RCC 7860 (cell line): ENCODE data around the gene EEF1E1.

ENCODE experiments used
- DNase-seq: peaks from one replicate; pipeline ENCODE4 v3.0.0-alpha.2; 2015; ENCODE audit warnings: low spot score
- FAIRE-seq: peaks from 2 replicates; lab custom pipeline; 2012; peaks lifted over from hg19 to GRCh38; lab: Jason Lieb, UNC

Gene EEF1E1

DNA sequence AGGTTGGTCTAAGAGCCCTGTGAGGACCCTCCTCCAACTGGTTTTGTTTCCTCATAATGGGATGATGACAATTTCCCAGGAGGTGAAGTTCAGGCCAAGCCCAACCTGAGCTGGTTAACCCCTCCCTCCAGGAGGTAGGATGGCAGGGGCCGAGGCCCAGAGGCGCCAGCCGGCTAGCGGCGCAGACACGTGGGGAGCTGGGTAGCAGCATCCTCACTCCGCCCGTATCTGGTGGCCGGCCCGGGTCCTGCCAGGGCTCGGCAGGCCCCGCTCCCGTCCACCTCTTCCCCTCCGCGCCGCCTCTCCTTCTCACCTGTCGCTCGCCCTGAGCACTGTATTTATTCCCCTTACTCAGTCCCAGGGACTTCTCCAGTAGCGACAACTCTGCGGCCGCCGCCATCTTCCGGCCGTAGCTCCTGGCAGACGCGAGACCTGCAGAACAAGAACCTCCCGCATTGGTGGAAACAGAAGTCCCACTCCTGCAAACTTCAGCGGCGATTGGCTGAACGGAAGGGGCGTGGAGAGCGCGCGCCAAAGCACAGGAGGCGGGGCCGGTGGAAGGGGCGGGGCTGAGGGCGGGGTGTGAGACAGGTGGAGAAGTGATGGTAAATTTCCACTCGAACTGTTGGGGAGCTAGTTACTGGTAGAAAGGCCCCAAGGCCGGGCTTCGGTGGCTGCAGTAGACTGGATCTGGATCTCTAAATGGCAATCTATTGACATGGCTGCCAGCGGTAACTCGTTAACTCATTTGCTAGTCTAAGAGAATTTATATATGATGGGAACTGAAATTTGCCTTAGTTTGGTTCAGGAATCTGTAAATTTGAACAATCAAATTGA lies at the start of gene EEF1E1:
Gene EEF1E1 (minus strand): TSS at position 427 of the 837 bp plus-strand sequence. CDS start 27 bp downstream, at position 400.
- DNase-seq (peak; percentile 87), FAIRE-seq (peak; percentile 7)

- DNase-seq (no peak), FAIRE-seq (no peak)
Observed at GRCh38 chr6:8149350-8149749, 47.0 kb upstream of the EEF1E1 start.

- FAIRE-seq (no peak), DNase-seq (no peak)
Observed at GRCh38 chr6:8143945-8144344, 41.6 kb upstream of the EEF1E1 start.

DNA sequence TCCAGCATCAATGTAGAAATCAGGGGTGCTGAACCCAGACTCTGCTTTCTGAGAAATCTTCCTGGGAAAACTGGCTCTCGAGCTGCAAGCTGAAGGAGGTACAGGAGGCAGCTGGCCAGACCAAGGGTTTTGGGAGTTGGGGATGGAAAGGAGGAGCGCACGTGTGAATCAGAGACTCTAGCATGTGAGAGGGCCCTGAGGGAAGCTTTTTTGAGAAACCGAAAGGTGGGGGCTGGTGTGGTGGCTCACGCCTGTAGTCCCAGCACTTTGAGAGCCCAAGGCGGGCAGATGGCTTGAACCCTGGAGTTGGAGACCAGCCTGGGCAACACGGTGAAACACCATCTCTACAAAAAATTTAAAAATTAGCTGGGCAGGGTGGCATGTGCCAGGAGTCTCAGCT lies 37.1 kb upstream of the EEF1E1 start:
- no peak for FAIRE-seq
- DNase-seq: no peak

DNA sequence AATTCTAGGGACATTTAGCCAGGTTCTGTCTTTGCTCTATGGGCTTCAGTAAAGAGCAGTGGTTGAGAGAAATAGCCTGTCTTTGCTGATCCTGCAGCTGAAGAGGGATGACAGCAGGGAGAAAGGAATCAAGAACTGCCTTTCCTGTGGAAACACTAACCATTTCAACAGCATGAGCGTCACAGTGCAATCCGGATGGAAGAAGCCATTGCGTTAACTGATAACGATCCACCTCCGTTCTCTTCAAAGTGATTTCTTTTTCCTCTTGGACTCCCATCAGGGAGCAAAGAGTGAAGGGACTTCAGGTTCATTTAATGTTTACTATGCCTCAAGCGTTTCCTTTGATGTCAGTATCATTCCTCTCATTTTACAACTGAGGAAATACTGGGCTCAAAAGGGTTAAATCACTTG lies 35.2 kb upstream of the EEF1E1 start:
- DNase-seq: no peak
- no peak for FAIRE-seq

DNA sequence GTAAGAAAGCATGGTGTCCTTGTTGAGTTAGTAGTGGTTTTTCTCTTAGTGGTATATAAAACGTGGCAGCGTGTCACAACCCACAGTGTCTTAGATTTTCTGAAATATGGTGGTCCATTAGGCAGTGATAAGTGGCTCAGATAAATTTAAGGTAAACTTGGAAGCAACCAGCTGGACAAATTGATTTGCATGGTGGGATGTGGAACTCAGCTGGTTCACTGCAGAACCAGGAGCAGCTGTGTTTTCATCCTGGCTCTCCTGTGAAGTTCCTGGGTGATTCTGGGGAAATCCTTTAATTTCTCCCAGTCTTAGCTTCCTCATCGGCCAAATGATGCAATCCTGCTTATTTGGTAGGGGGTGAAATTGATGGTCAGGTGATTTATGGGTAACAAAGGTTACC lies 32.9 kb upstream of the EEF1E1 start:
- FAIRE-seq (no peak), DNase-seq (no peak)

GRCh38 chr6:8132130-8132529 lies 29.8 kb upstream of the EEF1E1 start:
- DNase-seq: no peak
- no peak for FAIRE-seq

DNA sequence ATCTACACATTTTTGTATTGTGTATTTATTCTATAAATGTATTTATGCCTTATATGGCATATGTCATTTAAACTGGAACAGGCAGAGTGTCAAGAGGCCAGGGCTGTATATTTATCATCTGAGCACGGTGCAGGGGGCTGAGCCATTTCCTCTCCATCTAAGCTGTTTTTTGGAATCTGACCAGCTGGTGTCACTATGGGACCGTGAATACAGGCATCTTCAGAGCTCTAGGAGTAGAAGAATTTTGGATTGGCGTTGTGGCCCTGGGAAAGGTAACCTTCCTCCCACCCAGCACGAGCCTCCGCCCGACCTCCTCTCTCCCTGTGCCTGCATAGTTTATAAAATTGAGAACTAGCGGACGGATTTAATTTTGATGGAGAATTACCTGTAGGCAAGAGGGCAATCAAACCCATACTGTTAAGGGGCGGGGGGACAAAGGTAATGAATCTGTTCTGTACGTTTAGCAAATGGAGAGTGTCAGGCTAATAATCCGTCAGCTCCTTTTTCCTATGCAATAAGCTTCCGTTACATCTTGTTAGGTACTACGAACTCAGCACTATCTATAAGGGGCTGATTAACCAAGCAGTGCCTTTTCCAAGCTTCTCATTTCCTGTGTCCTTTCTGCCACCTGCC lies 29.0 kb upstream of the EEF1E1 start:
- DNase-seq: no peak
- FAIRE-seq: no peak

DNA sequence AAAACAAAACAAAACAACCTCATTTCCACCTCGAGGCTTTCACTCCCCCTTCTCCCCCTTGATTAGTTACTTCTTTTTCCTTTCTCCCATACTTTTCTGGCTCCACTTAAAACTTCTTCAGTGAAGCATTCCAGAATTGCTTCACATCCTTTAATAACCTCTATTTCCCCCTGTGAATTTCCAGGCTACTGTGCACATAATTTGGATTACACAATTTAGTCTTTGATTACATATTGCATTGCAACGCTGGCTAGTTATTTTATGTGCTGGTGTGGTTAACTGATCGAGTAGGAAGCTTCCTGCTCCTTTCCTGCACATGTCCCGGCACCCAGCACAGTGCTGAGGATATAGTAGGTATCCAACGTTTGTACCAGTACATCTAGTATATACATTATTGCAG lies 28.1 kb upstream of the EEF1E1 start:
- DNase-seq: no peak
- no peak for FAIRE-seq

DNA sequence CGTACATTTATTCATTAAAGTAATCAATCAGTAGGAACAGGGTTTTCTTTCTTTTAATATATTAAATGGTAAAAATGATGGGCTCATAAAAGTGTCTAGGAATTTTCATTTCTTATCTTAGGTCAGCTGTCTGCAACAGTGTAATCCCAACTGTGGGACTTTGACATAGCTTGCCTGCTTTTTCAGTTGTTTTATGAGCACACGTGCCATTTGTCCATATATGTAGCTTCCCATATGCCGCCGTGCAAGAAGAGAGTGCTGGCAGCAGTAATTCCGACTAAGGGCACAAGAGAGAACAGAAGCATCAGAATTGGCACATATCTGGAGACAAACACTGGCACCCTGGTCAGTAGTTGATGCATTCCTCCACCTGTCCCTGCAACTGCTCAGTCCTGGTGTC lies 20.9 kb upstream of the EEF1E1 start:
- DNase-seq (no peak), FAIRE-seq (no peak)

DNA sequence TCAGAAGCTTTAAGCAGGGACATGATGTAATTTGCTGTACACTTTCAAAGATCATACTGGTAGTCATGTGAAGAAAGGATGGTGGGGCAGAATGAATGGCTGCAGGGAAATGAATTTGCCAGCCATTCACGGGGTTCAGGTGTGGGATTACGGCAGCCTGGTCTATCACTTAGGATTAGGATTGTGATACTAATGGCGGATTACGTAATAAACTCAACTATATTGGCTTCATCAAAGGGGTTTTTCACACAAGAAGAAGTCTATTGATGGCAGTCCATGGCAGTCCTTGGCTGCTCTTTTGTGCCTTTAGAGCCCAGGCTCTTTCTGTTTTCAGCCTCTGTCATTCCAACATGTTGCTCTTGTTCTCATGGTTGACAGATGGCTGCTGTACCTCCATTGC lies 12.6 kb upstream of the EEF1E1 start:
- FAIRE-seq: no peak
- no peak for DNase-seq

- no peak for FAIRE-seq
- DNase-seq: no peak
Observed at GRCh38 chr6:8113131-8113654, 10.8 kb upstream of the EEF1E1 start.

DNA sequence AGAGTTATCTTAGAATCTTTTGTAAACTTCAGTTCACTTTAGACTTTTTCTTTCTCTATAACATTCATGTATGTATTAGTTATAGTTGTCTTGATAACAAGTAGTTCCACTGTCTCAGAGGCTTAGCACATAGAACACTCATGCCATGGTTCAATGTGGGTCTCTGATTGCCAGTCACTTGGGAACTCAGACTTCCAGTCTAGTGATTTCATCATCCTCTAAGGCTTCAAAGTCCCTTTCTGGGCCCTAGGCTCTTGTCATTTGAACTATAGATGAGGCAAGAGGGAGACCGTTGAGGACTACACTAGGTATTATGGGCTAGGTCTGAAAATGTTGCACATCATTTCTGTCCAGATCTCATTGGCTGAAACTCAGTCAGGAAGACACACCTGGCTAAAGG lies 8.4 kb upstream of the EEF1E1 start:
- FAIRE-seq (no peak), DNase-seq (no peak)

- FAIRE-seq (no peak), DNase-seq (no peak)
Observed at GRCh38 chr6:8110117-8110721, 7.9 kb upstream of the EEF1E1 start.

GRCh38 chr6:8108759-8109539 lies 6.6 kb upstream of the EEF1E1 start:
- DNase-seq: no peak
- no peak for FAIRE-seq

DNA sequence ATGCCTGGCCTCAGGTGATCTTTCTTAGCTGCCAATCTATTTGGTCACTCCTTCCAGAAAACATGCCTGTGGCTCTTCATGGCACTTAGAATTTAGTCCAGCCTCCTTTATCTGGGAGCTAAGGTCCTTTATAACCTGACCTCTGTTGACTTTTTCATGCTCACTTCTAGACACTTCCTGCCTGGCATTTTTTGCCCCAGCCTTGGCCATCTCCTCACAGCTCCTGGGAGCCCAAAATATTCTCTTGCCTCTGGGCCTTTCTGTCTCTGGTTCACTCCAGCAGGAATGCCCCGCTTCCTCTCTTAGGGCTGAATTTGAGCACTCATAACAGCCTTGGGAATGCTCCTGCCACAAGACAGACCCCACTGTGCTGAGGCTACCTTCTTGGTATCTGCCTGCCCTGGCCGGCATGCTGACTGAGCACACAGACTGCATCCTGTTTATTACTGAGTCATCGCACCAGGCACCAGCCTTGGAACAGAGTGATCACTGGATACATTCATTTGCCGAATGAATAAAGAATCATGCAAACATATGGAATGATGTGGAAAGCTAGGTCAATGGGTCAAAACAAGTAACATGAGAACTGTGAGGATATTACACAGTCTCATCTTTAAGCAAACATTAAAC lies 5.8 kb upstream of the EEF1E1 start:
- FAIRE-seq (no peak), DNase-seq (peak; percentile 63)

GRCh38 chr6:8105791-8106190 lies 3.4 kb upstream of the EEF1E1 start:
- no peak for DNase-seq
- FAIRE-seq: no peak

DNA sequence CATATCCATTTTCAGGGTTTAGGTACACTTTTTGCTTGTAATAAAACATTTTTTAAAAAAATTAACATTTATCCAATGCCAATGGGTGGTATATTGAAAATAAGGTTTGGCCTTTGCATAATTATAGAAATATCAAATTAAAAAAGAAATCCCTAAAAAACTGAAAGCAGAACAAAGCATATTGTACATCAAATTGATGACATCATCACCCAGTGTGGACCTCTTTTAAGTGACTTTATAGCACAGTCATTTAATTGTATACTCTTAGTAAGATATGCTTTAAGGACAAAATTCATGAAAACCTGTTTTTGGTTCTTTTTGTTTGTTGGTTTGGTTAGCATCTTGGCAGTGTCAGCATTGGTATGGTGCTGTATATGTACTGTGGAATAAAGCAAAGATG lies 1.4 kb upstream of the EEF1E1 start:
- no peak for FAIRE-seq

DNA sequence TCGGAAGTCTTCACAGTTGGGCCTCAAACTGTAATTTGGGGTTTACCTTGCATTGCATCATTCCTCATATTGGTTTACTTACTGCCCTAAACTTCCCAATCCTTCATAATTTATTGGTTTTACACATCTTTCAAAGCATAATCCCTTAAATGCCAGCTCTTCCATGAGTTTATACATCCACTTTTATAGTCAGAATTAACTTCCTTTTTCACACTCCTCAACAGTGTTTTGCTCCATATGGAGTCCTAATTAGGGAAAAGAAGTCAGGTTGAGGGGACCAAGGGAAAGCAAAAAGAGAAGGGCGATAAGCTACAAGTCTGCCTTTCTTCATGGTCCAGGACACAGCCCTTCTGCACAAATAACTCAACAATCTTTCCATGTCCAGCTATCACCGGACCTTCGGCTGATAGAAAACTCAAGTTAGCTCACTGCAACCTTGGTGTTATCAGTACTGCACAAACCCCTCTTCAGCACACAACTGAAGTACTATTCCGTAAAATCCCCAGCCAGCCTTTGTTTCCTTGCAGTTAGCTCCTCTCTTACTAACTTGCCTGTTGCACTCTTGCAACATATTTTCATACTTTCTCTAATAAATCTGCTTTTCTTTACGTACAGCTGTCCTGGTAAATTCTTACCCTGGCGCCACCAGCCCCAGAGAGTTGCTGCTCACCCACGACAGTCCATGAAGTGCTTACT lies 2.0 kb downstream of the EEF1E1 start:
- DNase-seq (no peak), FAIRE-seq (no peak)

More for the DNA sequence above, 1.4 kb upstream of the EEF1E1 start:
- no peak for DNase-seq

- FAIRE-seq: no peak
- no peak for DNase-seq
Observed at GRCh38 chr6:8090650-8091049, 11.7 kb downstream of the EEF1E1 start.
